Transverse colon (tissue), 4 donors: Measurements from ENCODE around the gene DCTD. TPM values are rescaled to one million over a fixed set of nuclear protein-coding genes. Genes with fewer than 3 reads are reported as not detected.

Source experiments
- DNase-seq: peaks from one replicate; pipeline ENCODE4 v3.0.0-alpha.2; 2019
- H3K27ac ChIP-seq, 4 donors: fragments of 200-600 bp; sonication (generic); 2 replicates each; pipeline ENCODE4 v1.5.1; 2016 to 2018; ENCODE audit warnings: inconsistent platforms in 4 of 4
- H3K27me3 ChIP-seq: fragments of 200-600 bp; sonication (generic); 2 replicates; pipeline ENCODE4 v1.5.1; 2017; ENCODE audit warnings: inconsistent platforms
- H3K36me3 ChIP-seq, 4 donors: fragments of 200-600 bp; sonication (generic); 2 replicates each; pipeline ENCODE4 v1.5.1; 2017 to 2019; ENCODE audit warnings: inconsistent platforms in 4 of 4
- H3K4me1 ChIP-seq, 4 donors: fragments of 200-600 bp; sonication (generic); 2 replicates each; pipeline ENCODE4 v1.5.1; 2017 to 2020; ENCODE audit warnings: inconsistent platforms in 4 of 4
- H3K4me3 ChIP-seq, 4 donors: fragments of 200-600 bp; sonication (generic); 1 replicate in 1 of 4; 2 replicates in 3 of 4; pipeline versions ENCODE4 v1.5.1 to v1.6.1; 2017 to 2019; ENCODE audit warnings: inconsistent platforms in 4 of 4
- H3K9me3 ChIP-seq, 2 donors: fragments of 200-600 bp; sonication (generic); 2 replicates each; pipeline ENCODE4 v1.5.1; 2017 to 2019; ENCODE audit warnings: inconsistent platforms in 2 of 2
- EP300 ChIP-seq: sonication (generic); formaldehyde crosslinking; IDR thresholded peaks from one replicate; pipeline ENCODE4 v1.6.1; 2017; ENCODE audit warnings: antibody characterized with exemption, low read depth
- POLR2A ChIP-seq: fragments of 450-650 bp; IDR thresholded peaks from one replicate; pipeline ENCODE4 v1.6.1; 2016; ENCODE audit warnings: antibody characterized with exemption, mild to moderate bottlenecking, moderate library complexity
- POLR2AphosphoS5 ChIP-seq, 3 donors: sonication (generic); formaldehyde crosslinking; IDR thresholded peaks; one replicate each; pipeline ENCODE4 v1.6.1; 2016; ENCODE audit warnings: antibody characterized with exemption in 3 of 3
- WGBS, 2 donors: methylation state at CpG; one replicate each; pipeline ENCODE4 v1.1.5; 2018; ENCODE audit warnings: low coverage in 1 of 2; 5-methylcytosine and 5-hydroxymethylcytosine counted together
- in situ Hi-C, 4 donors: fragments of 200-750 bp; cut with MboI; loops; one replicate each; pipeline versions ENCODE4 v1.15.0 to v1.15.1; 2017; ENCODE audit warnings: low sequenced_read_pairs in 3 of 4, low pct_ligation_motif_present in 1 of 4, low pct_unique_long_range_greater_than_20kb in 1 of 4
- intact Hi-C: fragments of 100-400 bp; cut with DNase I; formaldehyde crosslinking; loops from one replicate; pipeline ENCODE4 v1.15.1; 2023; ENCODE audit warnings: low total_unique reads
- total RNA-seq, 4 donors: library from RNA; depleted of rRNA; stranded (reverse); fragments of >200 nt; gene quantifications; one replicate each; pipeline ENCODE4 v1.1.0, GENCODE V29; 2016
- TF ChIP-seq, protein P1 (sequence below), 5 experiments: fragments of 200-600 bp in 3 of 5; fragments of 450-650 bp in 2 of 5; sonication (generic) in 3 of 5; IDR thresholded peaks; 1 replicate in 2 of 5; 2 replicates in 3 of 5; pipeline ENCODE4 v1.5.1; 2016 to 2017; ENCODE audit warnings: antibody characterized with exemption in 5 of 5, inconsistent platforms in 3 of 5, mild to moderate bottlenecking in 2 of 5, moderate library complexity in 1 of 5

Gene DCTD
- total RNA-seq, 4 donors from 2014 or later = 3.4 to 35.9 (median 24.9) TPM

- Histone ChIP-seq H3K36me3 (no peaks in the 10 kb centered on the region), H3K4me1 (peaks cover 7 to 35% (median 22%) of the 10 kb centered on the region in 4 donors), H3K4me3 (peak overlapping the region; percentile 40 to 88 (median 66)), H3K9me3 (no peaks in the 10 kb centered on the region), H3K27ac (peak overlapping the region; percentile 93 to 97 (median 95)), H3K27me3 (no peaks in the 10 kb centered on the region)
- in situ Hi-C loops (no loop called here), intact Hi-C loops (no loop called here)
- DNase-seq = no peak
- TF ChIP-seq POLR2AphosphoS5 (IDR thresholded peaks at IDR 0.05) = peak in 2 of 3 donors; percentile 0 to 5
- TF ChIP-seq, protein P1, sequence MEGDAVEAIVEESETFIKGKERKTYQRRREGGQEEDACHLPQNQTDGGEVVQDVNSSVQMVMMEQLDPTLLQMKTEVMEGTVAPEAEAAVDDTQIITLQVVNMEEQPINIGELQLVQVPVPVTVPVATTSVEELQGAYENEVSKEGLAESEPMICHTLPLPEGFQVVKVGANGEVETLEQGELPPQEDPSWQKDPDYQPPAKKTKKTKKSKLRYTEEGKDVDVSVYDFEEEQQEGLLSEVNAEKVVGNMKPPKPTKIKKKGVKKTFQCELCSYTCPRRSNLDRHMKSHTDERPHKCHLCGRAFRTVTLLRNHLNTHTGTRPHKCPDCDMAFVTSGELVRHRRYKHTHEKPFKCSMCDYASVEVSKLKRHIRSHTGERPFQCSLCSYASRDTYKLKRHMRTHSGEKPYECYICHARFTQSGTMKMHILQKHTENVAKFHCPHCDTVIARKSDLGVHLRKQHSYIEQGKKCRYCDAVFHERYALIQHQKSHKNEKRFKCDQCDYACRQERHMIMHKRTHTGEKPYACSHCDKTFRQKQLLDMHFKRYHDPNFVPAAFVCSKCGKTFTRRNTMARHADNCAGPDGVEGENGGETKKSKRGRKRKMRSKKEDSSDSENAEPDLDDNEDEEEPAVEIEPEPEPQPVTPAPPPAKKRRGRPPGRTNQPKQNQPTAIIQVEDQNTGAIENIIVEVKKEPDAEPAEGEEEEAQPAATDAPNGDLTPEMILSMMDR (IDR thresholded peaks at IDR 0.05) = no peak
- WGBS, 2 donors = 13 to 17% methylated on average over 1 to 12 of the region's 12 CpGs
Measured at GRCh38 chr4:182918044-182918607, 940 bp upstream of the DCTD start.

DNA sequence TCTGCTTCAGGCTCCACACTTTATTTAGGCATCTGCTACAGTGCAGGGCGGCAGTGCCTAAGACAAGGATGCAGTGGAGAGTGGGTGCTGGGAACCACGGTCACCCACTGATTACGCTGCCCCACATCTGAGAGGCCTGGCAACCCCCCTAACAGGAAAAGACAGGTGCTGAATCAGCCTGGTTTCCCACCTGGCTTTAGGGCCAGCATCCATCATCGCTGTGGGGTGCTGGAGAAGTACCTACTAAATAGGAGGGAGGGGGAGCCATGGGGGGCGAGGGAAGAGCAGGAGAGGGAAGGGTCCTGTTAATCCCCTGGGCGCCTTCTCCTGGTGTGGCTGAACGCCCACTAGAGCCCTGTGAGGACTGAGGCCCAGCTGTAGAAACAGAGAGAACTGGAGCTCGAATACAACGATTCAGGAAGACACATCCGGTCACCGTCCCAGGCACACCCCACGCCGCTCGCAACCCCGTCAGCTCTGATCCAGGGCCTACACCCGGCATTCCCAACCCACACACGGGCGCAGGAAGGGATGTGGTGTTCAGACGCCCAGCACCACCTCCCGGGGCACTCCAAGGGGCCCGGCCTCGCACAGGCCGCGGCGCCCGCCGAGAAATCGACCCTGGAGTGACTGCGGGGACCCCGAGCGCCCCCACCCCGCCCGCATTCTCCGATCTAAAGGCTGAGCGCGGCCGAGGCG is 554 bp downstream of the DCTD start:
- Histone ChIP-seq H3K27ac (peak overlapping the region; percentile 93 to 97 (median 95)), H3K4me3 (peak overlapping the region; percentile 56 to 88 (median 74)), H3K4me1 (peaks cover 7 to 21% (median 11%) of the 10 kb centered on the region in 4 donors), H3K36me3 (peaks cover 0 to 3% (median 0%) of the 10 kb centered on the region in 4 donors), H3K27me3 (no peaks in the 10 kb centered on the region), H3K9me3 (no peaks in the 10 kb centered on the region)
- in situ Hi-C loops = no loop called here
- TF ChIP-seq EP300 = no peak
- TF ChIP-seq POLR2A = peak; percentile 9
- DNase-seq = peak; percentile 72
- intact Hi-C loops = no loop called here
- WGBS, 2 donors = 7% methylated on average over 28 of the region's 38 CpGs; no CpG with 5 or more reads in 1 of the 2 donors

DNA sequence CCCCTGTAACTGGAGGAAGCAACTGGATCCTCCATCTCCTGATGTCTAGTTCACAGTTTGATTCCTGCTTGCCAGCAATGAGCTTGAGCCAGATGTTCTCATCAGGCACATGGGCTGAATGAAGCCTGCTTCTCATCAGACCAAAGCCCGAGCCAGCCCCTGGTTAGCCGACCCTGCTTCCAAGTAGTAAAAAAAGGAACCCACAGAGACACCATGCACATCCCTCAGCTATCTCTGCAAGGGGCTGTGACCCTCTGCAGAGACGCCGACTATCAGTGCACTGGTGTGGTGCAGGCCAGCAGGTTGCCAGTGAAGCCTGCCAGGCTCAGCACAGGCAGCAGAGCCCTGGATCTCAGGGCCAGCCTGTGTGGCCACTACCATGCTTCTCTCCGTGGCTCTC is 2.8 kb downstream of the DCTD start:
- Histone ChIP-seq H3K27me3 (no peaks in the 10 kb centered on the region), H3K4me3 (no peak overlapping the region), H3K4me1 (peaks cover 7 to 18% (median 10%) of the 10 kb centered on the region in 4 donors), H3K36me3 (peaks cover 0 to 12% (median 1%) of the 10 kb centered on the region in 4 donors), H3K27ac (no peak overlapping the region), H3K9me3 (no peaks in the 10 kb centered on the region)
- no peak for TF ChIP-seq POLR2A
- 89% methylated on average over 5 of the region's 5 CpGs; no CpG with 5 or more reads in 1 of the 2 donors for WGBS, 2 donors
- intact Hi-C loops (no loop called here), in situ Hi-C loops (no loop called here)
- DNase-seq = no peak

DNA sequence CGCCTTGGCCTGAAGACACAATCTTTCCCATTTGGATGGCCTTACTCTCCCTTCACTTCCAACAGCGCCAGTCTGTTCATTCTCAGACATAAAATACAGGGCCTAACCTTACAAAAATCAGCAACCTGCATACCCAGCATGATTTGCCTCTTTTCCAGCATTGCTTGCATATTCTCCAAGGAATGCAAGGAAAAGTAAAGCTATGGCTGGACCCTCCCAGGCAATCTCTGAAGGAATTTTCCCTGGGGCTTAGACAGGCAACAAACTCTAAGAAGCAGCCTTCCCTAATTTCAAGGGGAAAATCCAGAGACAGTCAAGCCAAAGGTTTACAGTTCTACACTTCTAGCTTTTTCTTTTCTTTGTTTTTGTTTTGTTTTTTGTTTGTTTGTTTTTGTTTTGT is 3.6 kb downstream of the DCTD start:
- 99 to 100% methylated on average over 2 of the region's 2 CpGs for WGBS, 2 donors
- H3K36me3 ChIP-seq = peaks cover 0 to 12% (median 1%) of the 10 kb centered on the region in 4 donors

DNA sequence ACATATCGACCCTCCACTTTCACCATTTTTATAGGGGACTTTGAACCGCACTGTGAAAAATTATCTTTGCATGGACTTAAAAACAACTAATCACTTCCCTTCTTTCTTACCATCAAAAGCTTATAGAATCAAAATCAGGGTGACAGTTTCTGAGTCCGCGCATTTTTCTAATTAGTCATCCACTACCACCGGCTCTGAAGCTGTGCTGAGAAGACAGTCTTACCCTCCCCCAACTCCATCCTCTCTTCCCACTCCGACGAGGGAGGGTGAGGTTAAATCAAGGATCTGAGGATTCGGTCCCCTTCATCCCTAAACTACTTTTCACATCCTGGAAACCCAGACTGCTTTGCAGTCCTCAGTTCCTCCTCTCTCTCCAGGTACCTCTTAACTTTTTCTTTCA is 4.2 kb downstream of the DCTD start:
- Histone ChIP-seq H3K4me3 (no peak overlapping the region), H3K9me3 (no peaks in the 10 kb centered on the region), H3K4me1 (peaks cover 7 to 9% (median 7%) of the 10 kb centered on the region in 4 donors), H3K36me3 (peaks cover 0 to 12% (median 1%) of the 10 kb centered on the region in 4 donors), H3K27ac (no peak overlapping the region), H3K27me3 (no peaks in the 10 kb centered on the region)
- DNase-seq = no peak
- WGBS, 2 donors = 94 to 100% methylated on average over 6 to 8 of the region's 8 CpGs
- TF ChIP-seq POLR2A = no peak
- no peak for TF ChIP-seq POLR2AphosphoS5 (IDR thresholded peaks at IDR 0.05)
- TF ChIP-seq EP300 = no peak
- TF ChIP-seq, protein P1 (IDR thresholded peaks at IDR 0.05) = no peak
- intact Hi-C loops (no loop called here), in situ Hi-C loops (no loop called here)

More for the DNA sequence above, 3.6 kb downstream of the DCTD start:
- in situ Hi-C loops = no loop called here
- no peak for DNase-seq
- Histone ChIP-seq H3K27me3 (no peaks in the 10 kb centered on the region), H3K4me1 (peaks cover 7 to 15% (median 10%) of the 10 kb centered on the region in 4 donors), H3K27ac (no peak overlapping the region), H3K4me3 (no peak overlapping the region), H3K9me3 (no peaks in the 10 kb centered on the region)
- TF ChIP-seq EP300 (no peak), POLR2AphosphoS5 (IDR thresholded peaks at IDR 0.05) (no peak), POLR2A (no peak)
- TF ChIP-seq, protein P1 (IDR thresholded peaks at IDR 0.05) = no peak
- intact Hi-C loops = no loop called here
